GM10266 (cell line): Measurements from ENCODE around the gene SF3B2.
"Not testable (repeated sequence)": the region's sequence is repeated elsewhere in the genome, so short reads cannot be mapped to it uniquely, and the experiment has no call there.

Experiments
- DNase-seq: peaks from one replicate; pipeline ENCODE4 v3.0.0; 2012; ENCODE audit errors: extremely low spot score
- CTCF ChIP-seq: IDR thresholded peaks from 2 replicates; pipeline ENCODE4 v1.5.1; 2012; ENCODE audit warnings: mild to moderate bottlenecking, low read depth; ENCODE audit not compliant: control insufficient read depth, insufficient read depth; ENCODE audit errors: missing control alignments

SF3B2 gene

GRCh38 chr11:66077927-66078326 lies 25.8 kb downstream of the SF3B2 start:
- no peak for TF ChIP-seq CTCF
- DNase-seq = no peak

- DNase-seq = not testable (repeated sequence)
Measured at GRCh38 chr11:66078949-66079348, 26.8 kb downstream of the SF3B2 start.

GRCh38 chr11:66080055-66080817 lies 28.1 kb downstream of the SF3B2 start:
- no peak for TF ChIP-seq CTCF
- DNase-seq = no peak

GRCh38 chr11:66081505-66081904 lies 29.3 kb downstream of the SF3B2 start:
- TF ChIP-seq CTCF = no peak
- DNase-seq = peak; percentile 43

GRCh38 chr11:66082946-66083698 lies 31.0 kb downstream of the SF3B2 start:
- TF ChIP-seq CTCF = no peak

GRCh38 chr11:66083767-66084166 lies 31.6 kb downstream of the SF3B2 start:
- no peak for DNase-seq
- no peak for TF ChIP-seq CTCF

More at GRCh38 chr11:66082946-66083698, 31.0 kb downstream of the SF3B2 start:
- no peak for DNase-seq

GRCh38 chr11:66084821-66085475 lies 32.8 kb downstream of the SF3B2 start:
- no peak for TF ChIP-seq CTCF
- no peak for DNase-seq
